ENCODE measurements around the gene SNTG2. TPM values are rescaled to one million over a fixed set of nuclear protein-coding genes. Genes with fewer than 3 reads are reported as not detected.

The SNTG2 gene
- total RNA-seq, 1 experiment from 2014 or later = not detected

GRCh38 chr2:1366546-1367134, 416.0 kb downstream of the SNTG2 start:
- no peak overlapping the region for H3K27ac Mint-ChIP-seq (ENCODE audit: unreplicated experiment)
- no peak for TF ChIP-seq CTCF (IDR thresholded peaks at IDR 0.05; ENCODE audit: insufficient read depth in 1 of 2, low read depth in 1 of 2, low read length in 1 of 2, severe bottlenecking in 1 of 2, unreplicated experiment in 1 of 2)
- no peak overlapping the region for H3K4me3 ChIP-seq (ENCODE audit: low read depth, low read length)
- H3K27me3 ChIP-seq (replicated peaks; ENCODE audit: control insufficient read depth, insufficient read depth, low read length) = no peaks in the 10 kb centered on the region
- ChIA-PET POLR2A (no interaction called here), CTCF (no interaction called here)
- H3K27me3 Mint-ChIP-seq (ENCODE audit: insufficient read depth, unreplicated experiment) = peaks cover 2% of the 10 kb centered on the region
- intact Hi-C loops (cut with micrococcal nuclease; ENCODE audit: unreplicated experiment) = no loop called here
- H3K9me3 ChIP-seq = no peaks in the 10 kb centered on the region
- no peaks in the 10 kb centered on the region for H3K36me3 ChIP-seq (ENCODE audit: control insufficient read depth, insufficient read depth, low read length)
- no peak overlapping the region for H3K4me3 Mint-ChIP-seq (ENCODE audit: unreplicated experiment)
- no peaks in the 10 kb centered on the region for H3K4me1 ChIP-seq
- peaks cover 8% of the 10 kb centered on the region for H3K9me3 Mint-ChIP-seq (ENCODE audit: unreplicated experiment)
- no TSS peak for BruUV-seq (replicated peaks)
- H3K4me1 Mint-ChIP-seq (ENCODE audit: low read depth, unreplicated experiment) = no peaks in the 10 kb centered on the region
- no peaks in the 10 kb centered on the region for H3K36me3 Mint-ChIP-seq (ENCODE audit: insufficient read depth, unreplicated experiment)
- no peak for DNase-seq

DNA sequence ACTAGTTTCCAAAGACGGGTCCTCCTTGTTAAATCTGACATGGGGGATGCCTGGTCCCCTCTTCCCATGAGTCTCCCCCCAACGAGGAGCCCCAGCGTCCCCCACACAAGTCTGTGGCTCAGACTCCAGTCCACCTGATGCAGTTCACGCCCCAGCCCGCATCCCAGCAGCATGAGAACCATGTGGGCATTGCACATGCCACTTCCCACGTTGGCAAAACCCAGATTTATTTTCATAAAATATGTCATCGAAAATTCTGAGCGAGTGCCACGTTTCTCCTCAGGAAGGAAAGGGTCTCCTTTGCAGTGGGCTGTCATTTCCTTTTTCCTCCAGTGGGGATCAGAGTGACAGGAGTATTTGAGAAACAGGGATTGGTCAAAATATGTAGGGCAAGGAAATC, 417.0 kb downstream of the SNTG2 start:
- Histone ChIP-seq H3K9me3 (no peaks in the 10 kb centered on the region), H3K4me3 (ENCODE audit: low read depth, low read length) (no peak overlapping the region), H3K4me1 (no peaks in the 10 kb centered on the region), H3K27me3 (replicated peaks; ENCODE audit: control insufficient read depth, insufficient read depth, low read length) (no peaks in the 10 kb centered on the region), H3K36me3 (ENCODE audit: control insufficient read depth, insufficient read depth, low read length) (no peaks in the 10 kb centered on the region)
- CTCF ChIA-PET = no interaction called here
- H3K27ac Mint-ChIP-seq (ENCODE audit: unreplicated experiment) = no peak overlapping the region
- POLR2A ChIA-PET = no interaction called here
- intact Hi-C loops (cut with micrococcal nuclease; ENCODE audit: unreplicated experiment) = no loop called here
- H3K4me1 Mint-ChIP-seq (ENCODE audit: low read depth, unreplicated experiment) = no peaks in the 10 kb centered on the region
- no peak for TF ChIP-seq CTCF (IDR thresholded peaks at IDR 0.05; ENCODE audit: insufficient read depth in 1 of 2, low read depth in 1 of 2, low read length in 1 of 2, severe bottlenecking in 1 of 2, unreplicated experiment in 1 of 2)
- H3K27me3 Mint-ChIP-seq (ENCODE audit: insufficient read depth, unreplicated experiment) = peaks cover 7% of the 10 kb centered on the region
- BruUV-seq (replicated peaks) = no TSS peak
- H3K36me3 Mint-ChIP-seq (ENCODE audit: insufficient read depth, unreplicated experiment) = no peaks in the 10 kb centered on the region
- DNase-seq = no peak
- H3K9me3 Mint-ChIP-seq (ENCODE audit: unreplicated experiment) = peaks cover 8% of the 10 kb centered on the region
- no peak overlapping the region for H3K4me3 Mint-ChIP-seq (ENCODE audit: unreplicated experiment)

DNA sequence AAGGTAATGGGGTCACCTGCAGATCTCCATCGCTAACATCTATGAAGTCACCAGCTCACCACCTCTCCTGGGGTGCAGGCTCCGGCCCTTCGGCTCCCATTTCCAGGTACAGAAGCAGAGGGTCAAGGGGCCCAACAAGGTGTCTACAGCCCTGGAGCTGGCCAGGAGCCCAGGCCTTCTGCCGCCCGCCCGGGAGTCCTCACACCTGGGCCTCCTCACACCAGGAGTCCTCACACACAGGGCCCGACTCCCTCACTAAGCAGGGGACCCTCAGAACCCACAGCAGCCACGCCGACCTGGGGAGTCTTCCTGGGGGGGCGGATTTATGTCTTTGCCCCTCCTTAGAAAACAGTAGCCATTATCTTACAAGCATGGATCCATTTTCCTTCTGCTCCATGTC, 419.3 kb downstream of the SNTG2 start:
- H3K36me3 Mint-ChIP-seq (ENCODE audit: insufficient read depth, unreplicated experiment) = no peaks in the 10 kb centered on the region
- ChIA-PET POLR2A (no interaction called here), CTCF (no interaction called here)
- no peaks in the 10 kb centered on the region for H3K4me1 Mint-ChIP-seq (ENCODE audit: low read depth, unreplicated experiment)
- DNase-seq = no peak
- no TSS peak for BruUV-seq (replicated peaks)
- no peaks in the 10 kb centered on the region for H3K9me3 Mint-ChIP-seq (ENCODE audit: unreplicated experiment)
- no peak for TF ChIP-seq CTCF (IDR thresholded peaks at IDR 0.05; ENCODE audit: insufficient read depth in 1 of 2, low read depth in 1 of 2, low read length in 1 of 2, severe bottlenecking in 1 of 2, unreplicated experiment in 1 of 2)
- Histone ChIP-seq H3K27me3 (replicated peaks; ENCODE audit: control insufficient read depth, insufficient read depth, low read length) (no peaks in the 10 kb centered on the region), H3K36me3 (ENCODE audit: control insufficient read depth, insufficient read depth, low read length) (no peaks in the 10 kb centered on the region), H3K4me3 (ENCODE audit: low read depth, low read length) (no peak overlapping the region), H3K9me3 (no peaks in the 10 kb centered on the region), H3K4me1 (no peaks in the 10 kb centered on the region)
- H3K4me3 Mint-ChIP-seq (ENCODE audit: unreplicated experiment) = no peak overlapping the region
- no peak overlapping the region for H3K27ac Mint-ChIP-seq (ENCODE audit: unreplicated experiment)
- H3K27me3 Mint-ChIP-seq (ENCODE audit: insufficient read depth, unreplicated experiment) = peaks cover 7% of the 10 kb centered on the region
- intact Hi-C loops (cut with micrococcal nuclease; ENCODE audit: unreplicated experiment) = no loop called here
